Measurements from ENCODE around the gene HEPN1.

DNA sequence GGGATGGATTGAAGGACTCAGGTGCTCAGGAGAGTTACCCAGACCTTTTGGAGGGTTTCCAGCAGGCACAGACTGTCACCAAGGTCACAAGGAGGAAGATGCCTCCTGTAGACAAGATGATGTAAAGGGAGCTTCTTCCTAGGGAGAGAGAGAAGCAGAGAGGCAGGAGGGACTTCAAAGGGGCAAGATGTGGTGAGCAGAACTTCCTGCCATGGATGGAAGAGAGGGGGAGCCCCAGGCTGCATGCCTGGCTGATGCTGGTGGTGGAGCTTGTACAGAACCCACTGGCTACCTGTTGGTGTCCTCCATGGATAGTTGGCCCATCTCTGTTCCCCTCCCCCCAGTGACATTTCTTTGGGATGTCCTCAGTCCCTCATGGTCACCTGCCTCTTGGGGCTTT is 4.2 kb downstream of the HEPN1 start:
- TF ChIP-seq CEBPB (IDR thresholded peaks at IDR 0.05) (no peak), FOXM1 (IDR thresholded peaks at IDR 0.05; ENCODE audit: borderline replicate concordance, low read depth) (no peak), NFIC (IDR thresholded peaks at IDR 0.05) (no peak), TAF1 (IDR thresholded peaks at IDR 0.05; ENCODE audit: low read depth) (no peak)
- TF ChIP-seq, protein P1, sequence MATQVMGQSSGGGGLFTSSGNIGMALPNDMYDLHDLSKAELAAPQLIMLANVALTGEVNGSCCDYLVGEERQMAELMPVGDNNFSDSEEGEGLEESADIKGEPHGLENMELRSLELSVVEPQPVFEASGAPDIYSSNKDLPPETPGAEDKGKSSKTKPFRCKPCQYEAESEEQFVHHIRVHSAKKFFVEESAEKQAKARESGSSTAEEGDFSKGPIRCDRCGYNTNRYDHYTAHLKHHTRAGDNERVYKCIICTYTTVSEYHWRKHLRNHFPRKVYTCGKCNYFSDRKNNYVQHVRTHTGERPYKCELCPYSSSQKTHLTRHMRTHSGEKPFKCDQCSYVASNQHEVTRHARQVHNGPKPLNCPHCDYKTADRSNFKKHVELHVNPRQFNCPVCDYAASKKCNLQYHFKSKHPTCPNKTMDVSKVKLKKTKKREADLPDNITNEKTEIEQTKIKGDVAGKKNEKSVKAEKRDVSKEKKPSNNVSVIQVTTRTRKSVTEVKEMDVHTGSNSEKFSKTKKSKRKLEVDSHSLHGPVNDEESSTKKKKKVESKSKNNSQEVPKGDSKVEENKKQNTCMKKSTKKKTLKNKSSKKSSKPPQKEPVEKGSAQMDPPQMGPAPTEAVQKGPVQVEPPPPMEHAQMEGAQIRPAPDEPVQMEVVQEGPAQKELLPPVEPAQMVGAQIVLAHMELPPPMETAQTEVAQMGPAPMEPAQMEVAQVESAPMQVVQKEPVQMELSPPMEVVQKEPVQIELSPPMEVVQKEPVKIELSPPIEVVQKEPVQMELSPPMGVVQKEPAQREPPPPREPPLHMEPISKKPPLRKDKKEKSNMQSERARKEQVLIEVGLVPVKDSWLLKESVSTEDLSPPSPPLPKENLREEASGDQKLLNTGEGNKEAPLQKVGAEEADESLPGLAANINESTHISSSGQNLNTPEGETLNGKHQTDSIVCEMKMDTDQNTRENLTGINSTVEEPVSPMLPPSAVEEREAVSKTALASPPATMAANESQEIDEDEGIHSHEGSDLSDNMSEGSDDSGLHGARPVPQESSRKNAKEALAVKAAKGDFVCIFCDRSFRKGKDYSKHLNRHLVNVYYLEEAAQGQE (IDR thresholded peaks at IDR 0.05; ENCODE audit: low read depth), result no peak
